Spleen (tissue), 7 donors: ENCODE measurements around the gene MRI1.

ENCODE experiments used
- CTCF ChIP-seq, 11 experiments: fragments of 200-600 bp in 7 of 11; fragments of 450-650 bp in 4 of 11; sonication (generic) in 4 of 11; IDR thresholded peaks in 8 of 11; conservative IDR thresholded peaks in 3 of 11; 1 replicate in 7 of 11; 2 replicates in 4 of 11; pipeline versions ENCODE4 v1.4.0 to v1.8.0; 2016 to 2021; ENCODE audit warnings: antibody characterized with exemption in 11 of 11, inconsistent platforms in 4 of 11, mild to moderate bottlenecking in 1 of 11
- POLR2A ChIP-seq, 3 donors: fragments of 450-650 bp; IDR thresholded peaks; one replicate each; pipeline ENCODE4 v1.5.1; 2017; ENCODE audit warnings: antibody characterized with exemption in 3 of 3, mild to moderate bottlenecking in 1 of 3
- donor health status: DM: no; HTN: no; CAD: no; lungs with moderate emphysema.
- donor health status: DM: no; HTN: no; CAD: no.
- donor health status: DM: no; HTN: no; CAD: no.

DNA sequence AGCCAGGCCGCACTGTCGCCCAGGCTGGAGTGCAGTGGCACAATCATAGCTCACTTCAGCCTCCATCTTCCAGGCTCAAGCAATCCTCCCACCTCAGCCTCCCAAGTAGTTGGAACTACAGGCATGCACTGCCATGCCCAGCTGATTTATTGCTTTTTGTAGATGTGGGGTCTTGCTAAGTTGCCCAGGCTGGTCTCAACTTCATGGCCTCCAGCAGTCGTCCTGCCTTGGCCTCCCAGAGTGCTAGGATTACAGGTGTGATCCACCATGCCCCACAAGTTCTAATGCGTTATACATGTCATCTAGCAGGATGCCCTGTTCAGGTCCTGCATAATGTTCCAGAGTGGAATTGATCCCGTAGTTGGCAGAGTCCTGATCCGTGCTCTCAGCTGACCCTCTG is 14.5 kb downstream of the MRI1 start:
- no peak for TF ChIP-seq CTCF (IDR thresholded peaks at IDR 0.05 in 8 of 11, conservative IDR thresholded peaks at IDR 0.05 in 3 of 11)
- no peak for TF ChIP-seq POLR2A (IDR thresholded peaks at IDR 0.05)
